ENCODE data around the gene OSBPL6.
"Not testable (repeated sequence)": the region's sequence is repeated elsewhere in the genome, so short reads cannot be mapped to it uniquely, and the experiment has no call there.

Gene OSBPL6

GRCh38 chr2:178413472-178414265 is 219.4 kb downstream of the OSBPL6 start:
- peak; percentile 90 for DNase-seq

- peak; percentile 97 for DNase-seq
Measured at GRCh38 chr2:178414266-178415247, 220.2 kb downstream of the OSBPL6 start.

GRCh38 chr2:178415979-178416378 is 221.7 kb downstream of the OSBPL6 start:
- DNase-seq = no peak

- DNase-seq = no peak
Measured at GRCh38 chr2:178417916-178418315, 223.6 kb downstream of the OSBPL6 start.

GRCh38 chr2:178418426-178418825 is 224.1 kb downstream of the OSBPL6 start:
- DNase-seq = no peak

DNA sequence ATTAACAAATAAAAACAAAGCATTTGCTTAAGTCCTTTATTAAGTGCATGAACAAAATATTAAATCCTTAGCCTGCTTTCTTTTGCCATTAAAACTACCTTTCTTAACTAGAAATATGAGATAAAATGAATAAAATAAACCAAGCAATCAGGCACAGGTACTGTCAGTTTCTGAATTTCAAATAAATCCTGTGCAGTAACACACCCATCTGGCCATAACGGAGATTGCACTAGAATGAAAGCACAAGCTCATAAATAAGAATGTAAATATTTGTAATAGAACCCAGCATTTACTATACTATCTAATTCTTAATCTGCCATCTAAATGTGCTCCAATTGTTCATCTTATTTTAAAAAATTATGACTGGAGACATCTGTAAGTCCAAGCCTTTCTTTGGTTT is 224.8 kb downstream of the OSBPL6 start:
- no peak for DNase-seq

- no peak for DNase-seq
Measured at GRCh38 chr2:178420463-178420999, 226.2 kb downstream of the OSBPL6 start.

- no peak for DNase-seq
Measured at GRCh38 chr2:178422097-178422496, 227.8 kb downstream of the OSBPL6 start.

GRCh38 chr2:178423746-178424145 is 229.4 kb downstream of the OSBPL6 start:
- DNase-seq = not testable (repeated sequence)

DNA sequence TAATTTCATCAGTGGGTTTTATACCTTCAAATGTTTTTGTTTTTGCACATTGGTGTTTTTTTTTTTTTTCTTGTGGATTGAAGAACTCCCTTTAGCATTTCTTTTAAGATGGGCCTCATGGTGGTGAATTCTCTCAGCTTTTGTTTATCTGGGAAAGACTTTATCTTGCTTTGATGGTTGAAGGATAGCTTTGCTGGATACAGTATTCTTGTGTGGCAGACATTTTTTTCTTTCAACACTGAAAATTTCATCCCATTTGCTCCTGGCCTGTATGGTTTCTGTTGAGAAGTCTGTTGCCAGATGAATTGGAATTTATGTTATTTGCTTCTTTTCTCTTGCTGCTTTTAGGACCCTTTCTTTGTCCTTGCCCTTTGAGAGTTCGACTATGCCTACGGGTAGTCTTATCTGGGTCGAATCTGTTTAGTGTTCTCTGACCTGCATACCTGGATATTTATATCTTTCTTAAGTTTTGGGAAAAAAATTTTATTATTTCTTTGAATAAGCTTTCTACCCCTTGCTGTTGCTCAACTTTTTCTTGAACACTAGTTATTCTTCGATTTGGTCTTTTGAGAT is 231.0 kb downstream of the OSBPL6 start:
- DNase-seq = no peak

DNA sequence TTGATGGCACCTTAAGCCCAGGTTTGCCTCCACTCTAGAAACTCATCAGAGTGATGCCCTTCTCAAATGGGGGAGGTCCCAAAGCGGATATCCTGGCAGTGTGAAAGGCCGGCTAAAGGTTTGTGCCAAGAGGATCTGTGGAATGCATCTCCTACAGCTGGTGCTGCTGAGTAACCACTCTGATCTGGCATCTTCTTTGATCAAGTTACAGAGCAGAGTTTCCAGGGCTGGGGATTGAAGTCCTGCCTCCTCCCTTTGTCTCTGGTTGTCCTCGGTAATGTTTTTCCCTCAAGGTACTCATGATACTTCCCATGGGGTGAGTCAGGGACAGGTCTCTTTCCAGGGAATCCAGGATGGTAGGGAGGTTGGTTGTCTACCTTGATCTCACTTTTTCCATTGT is 232.1 kb downstream of the OSBPL6 start:
- no peak for DNase-seq

GRCh38 chr2:178427458-178427857 is 233.1 kb downstream of the OSBPL6 start:
- no peak for DNase-seq

DNA sequence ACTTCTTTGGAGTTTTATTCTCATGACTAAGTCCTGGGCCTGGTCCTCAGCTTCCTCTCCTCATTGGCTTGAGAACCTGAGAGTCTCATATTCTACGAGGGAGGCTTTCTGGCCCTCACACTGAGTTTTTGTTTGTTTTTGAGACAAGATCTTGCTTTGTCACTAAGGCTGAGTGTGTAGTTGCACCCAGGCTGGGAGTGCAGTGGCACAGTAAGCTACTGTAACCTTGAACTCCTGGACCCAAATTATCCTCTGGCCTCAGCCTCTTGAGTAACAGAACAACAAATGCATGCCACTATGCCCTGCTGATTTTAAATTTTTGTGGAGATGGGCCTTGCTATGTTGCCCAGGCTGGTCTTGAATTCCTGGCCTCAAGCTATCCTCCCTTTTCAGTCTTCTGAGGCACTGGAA is 234.1 kb downstream of the OSBPL6 start:
- no peak for DNase-seq

DNA sequence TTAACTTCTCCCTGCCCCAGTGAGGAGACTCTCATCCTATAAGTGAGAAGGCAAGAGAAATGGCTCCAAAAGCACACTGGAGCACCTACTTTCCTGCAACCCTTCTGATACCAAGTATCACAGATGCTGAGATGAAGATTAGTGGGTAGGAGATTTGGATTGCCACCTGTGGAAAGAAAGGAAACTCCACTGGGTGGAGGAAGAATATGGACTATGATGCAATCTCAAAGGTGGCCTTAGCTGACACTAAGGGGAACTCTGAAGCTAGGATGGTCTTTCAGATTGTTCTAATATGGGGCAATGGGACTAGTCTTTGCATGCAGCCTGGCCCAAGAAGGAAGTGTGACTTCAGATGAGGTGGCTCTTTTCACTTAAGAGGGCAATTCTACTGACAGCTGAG is 235.0 kb downstream of the OSBPL6 start:
- DNase-seq = no peak

- DNase-seq = no peak
Measured at GRCh38 chr2:178436662-178437061, 242.3 kb downstream of the OSBPL6 start.

- DNase-seq = no peak
Measured at GRCh38 chr2:178441426-178441825, 247.1 kb downstream of the OSBPL6 start.

DNA sequence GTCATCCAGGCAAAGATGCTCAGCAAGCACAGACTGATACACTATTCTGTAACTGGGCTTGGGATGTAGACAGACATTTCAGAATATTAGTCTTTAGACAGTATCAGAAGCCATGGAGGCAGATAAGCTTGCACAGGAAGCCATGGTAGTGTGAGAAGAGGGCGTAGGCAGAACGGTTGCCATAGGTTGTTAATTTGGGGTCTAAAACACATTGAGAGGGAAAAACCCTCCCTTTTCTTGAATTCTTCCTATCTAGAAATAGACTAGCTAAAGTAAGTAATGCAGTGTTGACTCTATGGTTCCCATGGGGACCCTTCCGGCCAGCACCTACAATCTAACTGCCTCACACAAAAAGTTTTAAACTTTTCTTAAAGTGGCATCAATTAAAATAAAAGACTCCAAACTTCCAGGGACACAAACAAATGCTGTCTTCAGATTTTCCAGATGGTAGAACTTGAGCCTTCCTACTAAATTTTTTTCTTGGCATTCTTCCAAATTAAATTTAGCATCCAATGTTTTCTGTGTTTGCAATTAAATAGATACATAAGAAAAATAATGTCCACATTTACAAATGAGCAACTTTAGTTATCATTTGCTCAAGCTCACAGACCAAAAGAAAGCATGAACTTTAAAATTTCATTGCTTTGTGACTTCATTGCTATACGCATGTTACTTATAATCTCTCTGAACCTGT is 254.8 kb downstream of the OSBPL6 start:
- DNase-seq = no peak

DNA sequence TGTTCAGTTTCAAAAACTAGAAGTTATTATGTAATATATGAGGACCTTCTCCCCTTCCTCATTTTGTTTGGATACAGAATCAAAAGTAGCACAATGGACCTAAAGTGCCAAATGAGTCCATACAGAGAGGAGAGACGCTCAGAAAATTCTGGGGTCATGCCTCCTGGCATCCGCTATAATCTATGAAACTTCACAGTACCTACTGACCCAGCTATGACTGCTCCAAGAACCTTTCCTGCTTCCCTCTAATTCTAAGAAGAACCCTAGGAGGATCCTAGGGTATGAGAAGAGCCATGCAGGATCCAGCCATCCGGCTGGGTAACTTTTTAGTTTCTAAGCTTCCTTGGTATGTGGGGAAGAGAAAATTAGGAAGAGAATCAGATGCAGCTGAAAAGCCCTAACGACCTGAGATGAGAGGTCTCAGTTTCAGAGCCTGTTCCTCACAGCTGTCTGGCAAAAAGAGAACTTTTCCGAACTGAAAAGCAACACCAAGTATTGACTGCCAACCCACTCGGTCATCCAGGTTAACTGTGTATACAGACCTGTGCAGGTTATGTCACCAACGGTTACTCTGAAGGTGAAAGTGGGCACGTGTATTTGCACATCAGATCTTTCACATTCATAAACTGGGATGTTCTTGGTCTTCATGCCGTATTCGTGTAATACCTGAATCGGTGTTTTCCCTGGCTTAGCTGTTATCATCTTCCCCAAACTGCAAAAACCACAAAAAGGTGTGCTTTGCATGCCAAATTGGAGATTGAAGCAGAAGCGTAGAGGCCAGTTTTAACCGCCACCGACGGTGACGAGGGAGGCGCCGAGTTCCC is 255.6 kb downstream of the OSBPL6 start:
- no peak for DNase-seq

- DNase-seq = no peak
Measured at GRCh38 chr2:178450524-178450773, 256.1 kb downstream of the OSBPL6 start.

GRCh38 chr2:178450774-178451525 is 256.6 kb downstream of the OSBPL6 start, which contains the start of the genes PJVK and PRKRA:
TSS of gene PJVK (plus strand) at chr2:178451378. CDS start at chr2:178453410, 2,032 bp downstream.
TSS of gene PRKRA (minus strand) at chr2:178451175. CDS start at chr2:178451030, 145 bp downstream.
- DNase-seq = peak; percentile 99

DNA sequence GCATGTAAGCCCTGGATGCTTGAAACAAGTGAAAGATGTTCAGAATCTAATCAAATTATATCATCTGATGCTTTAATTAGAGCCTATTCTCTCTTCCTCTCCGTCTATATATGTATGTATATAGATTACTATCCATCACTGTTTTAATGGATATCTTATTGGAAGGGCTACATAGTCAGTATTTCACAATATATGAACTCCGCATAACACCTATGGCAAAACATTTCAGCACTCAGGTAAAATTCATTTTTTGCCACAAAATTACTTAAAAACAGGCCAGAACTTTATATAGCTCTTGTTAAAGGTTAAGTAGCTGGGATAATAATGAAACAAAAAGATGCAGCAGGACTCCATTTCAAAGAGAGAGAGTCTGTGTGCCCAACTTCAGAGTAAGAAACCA is 258.0 kb downstream of the OSBPL6 start:
- DNase-seq = no peak
